ENCODE data around the gene MYCL. TPM values are rescaled to one million over a fixed set of nuclear protein-coding genes. Genes with fewer than 3 reads are reported as not detected.

MYCL gene
- polyA plus RNA-seq, 1 donor, result 2.6 TPM

DNA sequence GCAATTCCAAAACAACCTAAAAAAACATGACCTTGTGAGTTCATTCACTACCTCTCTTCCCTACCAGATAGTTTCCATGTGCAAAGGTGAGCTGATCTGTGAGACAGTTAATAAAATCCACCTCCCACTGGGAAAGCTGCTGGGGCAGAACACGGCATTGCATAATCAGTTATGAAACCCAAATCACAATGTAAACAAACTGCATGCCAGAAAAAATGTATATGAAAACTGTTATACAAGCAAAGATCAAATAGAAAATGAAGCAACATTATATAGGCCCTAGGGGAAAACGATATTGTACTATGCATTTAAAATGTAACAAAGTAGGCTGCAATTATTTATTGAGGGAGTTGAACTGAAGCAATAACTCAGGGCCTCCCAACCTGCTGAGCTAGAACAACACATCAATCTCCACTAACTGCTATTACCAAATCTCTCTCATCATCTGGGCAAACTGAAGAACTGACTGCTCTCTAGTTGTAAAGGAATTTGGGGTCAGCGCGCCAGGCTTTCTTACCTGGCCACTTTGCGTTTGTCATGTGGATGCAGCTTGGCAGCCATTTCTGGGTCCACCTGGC, 49.4 kb downstream of the MYCL start:
- no peak for DNase-seq

DNA sequence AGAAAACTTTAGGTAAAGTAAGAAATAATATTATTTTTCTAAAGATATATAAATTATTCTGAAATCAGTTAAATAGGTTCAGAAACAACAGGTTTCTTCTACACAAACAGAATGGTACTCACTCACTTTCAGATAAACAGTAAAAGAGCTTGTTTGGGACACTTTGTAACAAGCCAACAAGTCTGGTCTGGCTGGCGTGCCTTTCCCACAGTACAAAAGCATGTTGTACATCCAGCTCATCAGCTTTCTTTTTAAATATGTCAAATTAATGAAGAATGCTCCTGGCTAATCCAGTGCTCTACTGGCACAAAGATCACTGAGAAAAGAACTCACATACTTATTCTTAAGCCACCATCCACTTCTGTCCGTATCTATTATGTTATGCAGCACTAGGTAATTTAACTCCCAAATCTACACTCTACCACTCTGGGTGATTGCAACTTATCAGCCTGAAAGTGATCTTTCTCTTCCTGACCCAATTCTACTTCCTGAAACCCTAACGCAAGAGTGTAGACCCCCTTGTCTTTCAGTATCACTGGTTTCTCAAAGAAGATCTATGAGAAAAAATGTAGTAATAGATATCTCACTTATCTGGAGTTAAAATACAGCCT, 51.0 kb downstream of the MYCL start:
- no peak for DNase-seq

GRCh38 chr1:39849203-39849602, 52.5 kb downstream of the MYCL start:
- DNase-seq, result no peak

GRCh38 chr1:39847940-39848339, 53.8 kb downstream of the MYCL start:
- no peak for DNase-seq

DNA sequence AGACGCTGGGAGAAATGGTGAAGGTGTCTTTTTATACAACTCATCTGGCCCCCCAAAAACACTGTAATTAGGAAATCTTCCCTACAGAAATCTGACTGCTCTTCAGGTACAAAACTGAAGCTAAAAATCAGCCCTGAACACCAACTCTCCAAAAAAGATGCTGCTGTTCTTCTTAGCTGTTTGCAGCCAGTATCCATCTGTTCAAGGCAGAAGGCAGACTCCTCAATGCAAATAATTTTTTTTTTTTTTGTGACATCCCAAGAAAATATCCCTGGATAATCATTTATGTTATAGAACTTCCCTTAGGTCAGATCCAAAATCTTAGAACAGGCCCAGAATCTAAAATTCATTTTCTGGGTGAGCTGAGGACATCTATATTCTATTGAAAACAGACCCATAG, 54.9 kb downstream of the MYCL start:
- no peak for DNase-seq

- DNase-seq, result peak; percentile 82
Observed at GRCh38 chr1:39845569-39846566, 55.8 kb downstream of the MYCL start.

Other genes with a start within 250 kb of the MYCL start
- gene NT5C1A, start 229.8 kb downstream of the MYCL start, polyA plus RNA-seq (ENCODE audit: insufficient read length), result 12.8 TPM
- gene HPCAL4, start 210.5 kb downstream of the MYCL start, polyA plus RNA-seq (ENCODE audit: insufficient read length), result 1.8 TPM
- gene PPIE, start 163.0 kb downstream of the MYCL start, polyA plus RNA-seq (ENCODE audit: insufficient read length), result 41.6 TPM
- 0.37 TPM for gene OXCT2, start 130.6 kb downstream of the MYCL start, polyA plus RNA-seq (ENCODE audit: insufficient read length)
- 1.5 TPM for gene BMP8B, start 113.1 kb downstream of the MYCL start, polyA plus RNA-seq (ENCODE audit: insufficient read length)
- 17.2 TPM for gene TRIT1, start 18.4 kb downstream of the MYCL start, polyA plus RNA-seq (ENCODE audit: insufficient read length)
- 1.2 TPM for gene MFSD2A, start 53.2 kb upstream of the MYCL start, polyA plus RNA-seq (ENCODE audit: insufficient read length)
- gene CAP1, start 138.8 kb upstream of the MYCL start, polyA plus RNA-seq (ENCODE audit: insufficient read length), result 80.4 TPM
- 38.2 TPM for gene PPT1, start 195.3 kb upstream of the MYCL start, polyA plus RNA-seq (ENCODE audit: insufficient read length)

Data from hindlimb muscle (tissue), 1 donor.